H1 (cell line): ENCODE data around the gene AVPR1B. TPM values are rescaled to one million over a fixed set of nuclear protein-coding genes. Genes with fewer than 3 reads are reported as not detected.

ENCODE experiments used
- CTCF ChIA-PET: fragments of 300-600 bp; sonication (Branson Sonifier 250); formaldehyde crosslinking; loops from one replicate; lab custom pipeline; 2021; ENCODE audit not compliant: partially characterized antibody; lab: Charles Lee
- POLR2A ChIA-PET: fragments of 300-600 bp; sonication (Branson Sonifier 250); formaldehyde crosslinking; loops from one replicate; lab custom pipeline; 2021; ENCODE audit warnings: inconsistent platforms; ENCODE audit not compliant: partially characterized antibody; lab: Charles Lee
- DNase-seq, 2 experiments: peaks; one replicate each; pipeline versions ENCODE4 v3.0.0 to v3.0.0-alpha.2; 2010 to 2022; ENCODE audit warnings: low spot score in 2 of 2, low read depth in 1 of 2, mixed read lengths in 1 of 2
- FAIRE-seq: peaks from 2 replicates; lab custom pipeline; 2011; peaks lifted over from hg19 to GRCh38; lab: Jason Lieb, UNC
- H2AFZ ChIP-seq: 2 replicates; pipeline ENCODE4 v1.8.1; 2012; ENCODE audit warnings: low read length, inconsistent platforms
- H2AK5ac ChIP-seq: 2 replicates; pipeline ENCODE4 v1.6.1; 2013; ENCODE audit warnings: low read depth, low read length
- H2BK120ac ChIP-seq: replicated peaks from 2 replicates; pipeline ENCODE3; 2013; ENCODE audit warnings: low read depth, low read length, inconsistent platforms
- H2BK12ac ChIP-seq: 2 replicates; pipeline ENCODE4 v1.6.1; 2013; ENCODE audit warnings: low read depth, low read length
- H2BK15ac ChIP-seq: 2 replicates; pipeline ENCODE4 v1.6.1; 2013; ENCODE audit warnings: low read length
- H2BK20ac ChIP-seq: 2 replicates; pipeline ENCODE4 v1.6.1; 2013; ENCODE audit warnings: low read length
- H2BK5ac ChIP-seq: 2 replicates; pipeline ENCODE4 v1.6.1; 2013; ENCODE audit warnings: low read depth, low read length
- H3K14ac ChIP-seq: 2 replicates; pipeline ENCODE4 v1.6.1; 2013; ENCODE audit warnings: inconsistent platforms; ENCODE audit not compliant: insufficient read length
- H3K18ac ChIP-seq: 2 replicates; pipeline ENCODE4 v1.6.1; 2013; ENCODE audit warnings: low read length; ENCODE audit errors: extremely low read depth
- H3K23ac ChIP-seq: 2 replicates; pipeline ENCODE4 v1.6.1; 2013; ENCODE audit warnings: inconsistent platforms; ENCODE audit not compliant: insufficient read length
- H3K23me2 ChIP-seq: 2 replicates; pipeline ENCODE4 v1.6.1; 2013; ENCODE audit warnings: low read depth, low read length
- H3K27ac ChIP-seq: 2 replicates; pipeline ENCODE4 v1.6.1; 2011; ENCODE audit warnings: low read depth, low read length, inconsistent platforms
- H3K27me3 ChIP-seq, 4 experiments: replicated peaks in 1 of 4; 1 replicate in 1 of 4; 2 replicates in 3 of 4; pipeline versions ENCODE4 v1.6.1 to v1.8.1; 2011 to 2013; ENCODE audit warnings: low read length in 3 of 4, mild to moderate bottlenecking in 3 of 4, inconsistent platforms in 2 of 4, mixed read lengths in 2 of 4, moderate library complexity in 1 of 4; ENCODE audit not compliant: control insufficient read depth in 3 of 4, insufficient read depth in 3 of 4; ENCODE audit errors: extremely low read depth in 1 of 4
- H3K36me3 ChIP-seq, 4 experiments: 2 replicates each; pipeline versions ENCODE4 v1.6.1 to v1.8.1; 2011 to 2013; ENCODE audit warnings: mild to moderate bottlenecking in 4 of 4, low read length in 3 of 4, moderate library complexity in 2 of 4, control low read depth in 1 of 4, inconsistent platforms in 1 of 4; ENCODE audit not compliant: insufficient read depth in 4 of 4, control insufficient read depth in 2 of 4
- H3K4ac ChIP-seq: replicated peaks from 2 replicates; pipeline ENCODE3; 2013; ENCODE audit warnings: low read length, low read depth, mixed read lengths, inconsistent platforms; ENCODE audit not compliant: insufficient read length
- H3K4me1 ChIP-seq, 4 experiments: replicated peaks in 1 of 4; 1 replicate in 1 of 4; 2 replicates in 3 of 4; pipeline versions ENCODE4 v1.6.1 to v1.8.1; 2011 to 2013; ENCODE audit warnings: low read length in 3 of 4, inconsistent platforms in 2 of 4, mixed read lengths in 1 of 4; ENCODE audit not compliant: insufficient read depth in 4 of 4, control insufficient read depth in 3 of 4
- H3K4me2 ChIP-seq, 2 experiments: 2 replicates each; pipeline versions ENCODE4 v1.6.1 to v1.8.1; 2011 to 2013; ENCODE audit warnings: low read depth in 2 of 2, low read length in 2 of 2, control low read depth in 1 of 2, inconsistent platforms in 1 of 2, mild to moderate bottlenecking in 1 of 2; ENCODE audit not compliant: insufficient read depth in 1 of 2
- H3K4me3 ChIP-seq, 4 experiments: fragments of 200-600, 300-600 bp in 1 of 4; sonication (generic), shearing (Covaris generic), sonication (Bioruptor Twin) in 1 of 4; 2 replicates each; pipeline versions ENCODE4 v1.5.1 to v1.8.1; 2011 to 2016; ENCODE audit warnings: low read length in 4 of 4, low read depth in 3 of 4, control low read depth in 2 of 4, inconsistent platforms in 2 of 4, mild to moderate bottlenecking in 2 of 4, mixed read lengths in 1 of 4, moderate library complexity in 1 of 4; ENCODE audit not compliant: insufficient read depth in 2 of 4; ENCODE audit errors: extremely low read depth in 1 of 4
- H3K56ac ChIP-seq: replicated peaks from 2 replicates; pipeline ENCODE3; 2013; ENCODE audit warnings: low read depth, mild to moderate bottlenecking, mixed read lengths, low read length, inconsistent platforms; ENCODE audit not compliant: insufficient read length
- H3K79me1 ChIP-seq: 2 replicates; pipeline ENCODE4 v1.6.1; 2013; ENCODE audit warnings: low read depth, low read length, control low read depth
- H3K79me2 ChIP-seq, 2 experiments: 2 replicates each; pipeline versions ENCODE4 v1.6.1 to v1.8.1; 2012 to 2013; ENCODE audit warnings: low read length in 2 of 2, mild to moderate bottlenecking in 2 of 2, inconsistent platforms in 1 of 2; ENCODE audit not compliant: insufficient read depth in 2 of 2, control insufficient read depth in 1 of 2
- H3K9ac ChIP-seq, 4 experiments: replicated peaks in 1 of 4; 1 replicate in 1 of 4; 2 replicates in 3 of 4; pipeline versions ENCODE4 v1.6.1 to v1.8.1; 2011 to 2013; ENCODE audit warnings: low read depth in 3 of 4, low read length in 3 of 4, control low read depth in 2 of 4, mild to moderate bottlenecking in 2 of 4, moderate library complexity in 2 of 4, inconsistent platforms in 1 of 4; ENCODE audit errors: extremely low read depth in 1 of 4
- H3K9me3 ChIP-seq, 2 experiments: 2 replicates each; pipeline versions ENCODE4 v1.6.1 to v1.8.1; 2012 to 2013; ENCODE audit warnings: mild to moderate bottlenecking in 2 of 2, moderate library complexity in 2 of 2, control low read depth in 1 of 2, inconsistent platforms in 1 of 2, low read depth in 1 of 2, low read length in 1 of 2, mixed read lengths in 1 of 2; ENCODE audit not compliant: insufficient read depth in 2 of 2
- H4K20me1 ChIP-seq, 2 experiments: replicated peaks in 1 of 2; 2 replicates each; pipeline versions ENCODE3 to v1.8.1; 2011 to 2013; ENCODE audit warnings: inconsistent platforms in 2 of 2, low read length in 2 of 2, mild to moderate bottlenecking in 1 of 2; ENCODE audit not compliant: insufficient read depth in 2 of 2, control insufficient read depth in 1 of 2
- H4K5ac ChIP-seq: 2 replicates; pipeline ENCODE4 v1.6.1; 2013; ENCODE audit warnings: low read length, low read depth, mixed read lengths, inconsistent platforms; ENCODE audit not compliant: insufficient read length
- H4K8ac ChIP-seq: 2 replicates; pipeline ENCODE4 v1.8.0; 2013; ENCODE audit warnings: mild to moderate bottlenecking, moderate library complexity, low read length, inconsistent platforms; ENCODE audit not compliant: insufficient read depth; ENCODE audit errors: extremely low read depth
- H4K91ac ChIP-seq: replicated peaks from 2 replicates; pipeline ENCODE3; 2013; ENCODE audit warnings: low read length, mixed read lengths, inconsistent platforms; ENCODE audit not compliant: insufficient read length
- EZH2 ChIP-seq: fragments of 200-600 bp; sonication (generic); IDR thresholded peaks from 2 replicates; pipeline ENCODE4 v1.7.1; 2012; ENCODE audit warnings: low read depth, mild to moderate bottlenecking, moderate library complexity, low read length, inconsistent platforms; ENCODE audit not compliant: severe bottlenecking
- FOSL1 ChIP-seq: IDR thresholded peaks from 2 replicates; pipeline ENCODE4 v1.6.1; 2011; ENCODE audit warnings: mild to moderate bottlenecking, low read depth, low read length, moderate library complexity; ENCODE audit not compliant: insufficient read depth
- NANOG ChIP-seq: IDR thresholded peaks from 2 replicates; pipeline ENCODE4 v1.6.1; 2011; ENCODE audit warnings: low read length, low read depth, mild to moderate bottlenecking, inconsistent platforms; ENCODE audit not compliant: insufficient read depth, poor library complexity, severe bottlenecking
- POU5F1 ChIP-seq: IDR thresholded peaks from 2 replicates; pipeline ENCODE4 v1.6.1; 2011; ENCODE audit warnings: low read depth, mild to moderate bottlenecking, low read length, moderate library complexity
- RAD21 ChIP-seq, 2 experiments: IDR thresholded peaks in 1 of 2; conservative IDR thresholded peaks in 1 of 2; 2 replicates each; pipeline ENCODE4 v1.6.1; 2011; ENCODE audit warnings: low read depth in 2 of 2, low read length in 2 of 2, improper control_type of control experiment in 1 of 2, inconsistent platforms in 1 of 2, mild to moderate bottlenecking in 1 of 2, moderate library complexity in 1 of 2
- RBBP5 ChIP-seq: IDR thresholded peaks from 2 replicates; pipeline ENCODE4 v1.7.1; 2012; ENCODE audit warnings: low read depth, mild to moderate bottlenecking, inconsistent platforms, low read length, moderate library complexity, borderline replicate concordance
- WGBS, 2 experiments: shearing (Covaris generic) in 1 of 2; methylation state at CpG; one replicate each; pipeline versions ENCODE4 v1.1.6 to v1.1.7; 2013 to 2015; ENCODE audit warnings: low lambda C conversion rate in 2 of 2, mixed read lengths in 2 of 2, inconsistent platforms in 1 of 2, low coverage in 1 of 2, missing lambda C conversion rate in 1 of 2; ENCODE audit not compliant: insufficient replicate concordance in 2 of 2, insufficient coverage in 1 of 2, insufficient read length in 1 of 2; ENCODE audit errors: extremely low coverage in 1 of 2, missing lambda C conversion rate in 1 of 2; 5-methylcytosine and 5-hydroxymethylcytosine counted together
- polyA plus RNA-seq, 7 experiments: library from polyadenylated mRNA; depleted of rRNA in 3 of 7; stranded (reverse) in 5 of 7; unstranded in 2 of 7; fragments of >200 nt in 5 of 7; fragments of 200-250 nt in 2 of 7; gene quantifications; 1 replicate in 5 of 7; 2 replicates in 1 of 7; 4 replicates in 1 of 7; pipeline versions ENCODE4 v1.2.1 to v1.2.3, GENCODE V29; 2011 to 2013; ENCODE audit warnings: missing spikeins in 2 of 7, mixed read lengths in 2 of 7
- total RNA-seq: library from RNA; stranded (reverse); fragmentation: NEBNext Ultra II Directional; extraction: Animal tissue kit (Norgen Biotek cat#: 25700); gene quantifications from 2 replicates; pipeline ENCODE4 v1.2.1, GENCODE V29; 2021
- TF ChIP-seq, protein P1 (sequence below): IDR thresholded peaks from 2 replicates; pipeline ENCODE4 v1.6.1; 2012; ENCODE audit warnings: inconsistent platforms
- TF ChIP-seq, protein P2 (sequence below): IDR thresholded peaks from 2 replicates; pipeline ENCODE4 v1.6.1; 2011; ENCODE audit warnings: low read length, improper control_type of control experiment

Gene AVPR1B
- total and polyA plus RNA-seq, 2 of the 8 experiments (the other 6 are each of a cell fraction or from before 2014, with no cell fraction given): 0.29 to 0.50 TPM

DNA sequence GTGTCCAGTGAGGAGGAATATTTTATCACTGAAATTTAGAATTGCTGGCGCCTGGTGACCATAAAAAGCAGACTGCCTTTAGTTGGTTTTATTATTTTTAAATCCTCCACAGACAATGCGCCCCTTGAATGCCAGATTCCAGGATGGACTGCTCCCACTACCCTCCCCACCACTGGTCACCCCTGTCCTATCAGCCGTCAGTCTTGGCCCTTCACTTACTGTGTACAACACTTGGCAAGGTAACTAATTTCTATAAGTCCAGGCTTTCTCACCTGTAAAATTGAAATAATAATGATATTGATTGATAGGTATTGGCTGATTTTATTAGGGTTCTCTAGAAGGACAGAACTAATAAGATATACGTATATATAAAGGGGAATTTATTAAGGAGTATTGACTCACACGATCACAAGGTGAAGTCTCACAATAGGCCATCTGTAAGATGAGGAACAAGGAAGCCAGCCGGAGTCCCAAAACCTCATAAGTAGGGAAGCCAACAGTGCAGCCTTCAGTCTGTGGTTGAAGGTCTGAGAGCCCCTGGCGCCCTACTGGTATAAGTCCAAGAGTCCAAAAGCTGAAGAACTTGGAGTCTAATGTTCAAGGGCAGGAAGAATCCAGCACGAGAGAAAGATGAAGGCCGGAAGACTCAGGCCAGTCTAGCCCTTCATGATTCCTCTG lies 46.4 kb downstream of the AVPR1B start:
- Histone ChIP-seq H3K9me3 (no peaks in the 10 kb centered on the region), H2BK20ac (no peak overlapping the region), H4K20me1 (no peaks in the 10 kb centered on the region), H3K23me2 (no peaks in the 10 kb centered on the region; the same call in 1 of the 2 replicates), H4K8ac (no peak overlapping the region), H3K4me3 (no peak overlapping the region), H3K79me1 (no peaks in the 10 kb centered on the region), H3K36me3 (no peaks in the 10 kb centered on the region), H4K91ac (no peak overlapping the region), H3K79me2 (no peaks in the 10 kb centered on the region), H3K14ac (no peak overlapping the region), H3K27me3 (no peaks in the 10 kb centered on the region), H2AK5ac (no peak overlapping the region), H3K27ac (no peak overlapping the region), H2BK15ac (no peak overlapping the region), H2BK120ac (no peak overlapping the region), H2BK12ac (no peak overlapping the region), H3K56ac (no peak overlapping the region), H3K4ac (no peak overlapping the region), H4K5ac (no peak overlapping the region), H3K9ac (no peak overlapping the region), H3K23ac (no peak overlapping the region), H3K18ac (no peak overlapping the region), H2BK5ac (no peak overlapping the region), H2AFZ (no peak overlapping the region), H3K4me1 (peaks cover 0 to 7% (median under 1%) of the 10 kb centered on the region in 4 experiments; a peak in 3 of 7 replicates), H3K4me2 (no peak overlapping the region)
- 92 to 100% methylated on average over 1 to 9 of the region's 9 CpGs for WGBS, 2 experiments
- ChIA-PET CTCF (interaction anchor here (1.3 to 2.1 kb wide), 3 partner anchors 15 to 39 kb away, joined by 4 to 8 read pairs (median 6); no protein-coding TSS in a partner anchor), POLR2A (no interaction called here)
- DNase-seq: no peak
- FAIRE-seq: no peak
- TF ChIP-seq NANOG (no peak), FOSL1 (no peak), POU5F1 (no peak), EZH2 (no peak), RBBP5 (no peak), RAD21 (IDR thresholded peaks at IDR 0.05 in 1 of 2, conservative IDR thresholded peaks at IDR 0.05 in 1 of 2; ENCODE audit: low read depth in 2 of 2, low read length in 2 of 2) (no peak)
- TF ChIP-seq, protein P1, sequence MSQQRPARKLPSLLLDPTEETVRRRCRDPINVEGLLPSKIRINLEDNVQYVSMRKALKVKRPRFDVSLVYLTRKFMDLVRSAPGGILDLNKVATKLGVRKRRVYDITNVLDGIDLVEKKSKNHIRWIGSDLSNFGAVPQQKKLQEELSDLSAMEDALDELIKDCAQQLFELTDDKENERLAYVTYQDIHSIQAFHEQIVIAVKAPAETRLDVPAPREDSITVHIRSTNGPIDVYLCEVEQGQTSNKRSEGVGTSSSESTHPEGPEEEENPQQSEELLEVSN: no peak
- TF ChIP-seq, protein P2, sequence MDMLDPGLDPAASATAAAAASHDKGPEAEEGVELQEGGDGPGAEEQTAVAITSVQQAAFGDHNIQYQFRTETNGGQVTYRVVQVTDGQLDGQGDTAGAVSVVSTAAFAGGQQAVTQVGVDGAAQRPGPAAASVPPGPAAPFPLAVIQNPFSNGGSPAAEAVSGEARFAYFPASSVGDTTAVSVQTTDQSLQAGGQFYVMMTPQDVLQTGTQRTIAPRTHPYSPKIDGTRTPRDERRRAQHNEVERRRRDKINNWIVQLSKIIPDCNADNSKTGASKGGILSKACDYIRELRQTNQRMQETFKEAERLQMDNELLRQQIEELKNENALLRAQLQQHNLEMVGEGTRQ: no peak
